ENCODE measurements around the gene MRPS18A. TPM values are rescaled to one million over a fixed set of nuclear protein-coding genes. Genes with fewer than 3 reads are reported as not detected.

The MRPS18A gene
- total and polyA plus RNA-seq, 2 donors (not counting 3 experiments of a cell fraction or from before 2014, with no cell fraction given), result 39.8 to 83.8 TPM

- no peak overlapping the region for H3K4me2 ChIP-seq (ENCODE audit: insufficient read depth, low read length)
- DNase-seq (ENCODE audit: low read depth, low spot score) (no peak), FAIRE-seq (no peak)
- intact Hi-C loops (cut with micrococcal nuclease), result no loop called here
- H3K27me3 ChIP-seq (ENCODE audit: control insufficient read depth in 2 of 2, insufficient read depth in 2 of 2, low read length in 2 of 2), result no peaks in the 10 kb centered on the region
- H3K9ac ChIP-seq (replicated peaks; ENCODE audit: extremely low read depth, insufficient read depth, low read length), result no peak overlapping the region
- ChIA-PET POLR2A (interaction anchor here (0.6 kb wide), 1 partner anchor 36 kb away, joined by 3 read pairs; no protein-coding TSS in a partner anchor), CTCF (interaction anchor here (1.0 kb wide), 1 partner anchor 14 kb away, joined by 3 read pairs; no protein-coding TSS in a partner anchor)
- BruUV-seq (replicated peaks), result no TSS peak
- H3K9me3 ChIP-seq (replicated peaks; ENCODE audit: control insufficient read depth, insufficient read depth, low read length), result no peaks in the 10 kb centered on the region
- TF ChIP-seq FOS (IDR thresholded peaks at IDR 0.05; ENCODE audit: borderline replicate concordance, insufficient read depth, low read length) (no peak), MYC (IDR thresholded peaks at IDR 0.05; ENCODE audit: low read depth, low read length) (no peak), POLR2A (IDR thresholded peaks at IDR 0.05; ENCODE audit: low read depth, low read length) (no peak), EZH2 (IDR thresholded peaks at IDR 0.05; ENCODE audit: borderline replicate concordance, low read depth, low read length, severe bottlenecking) (no peak)
- H3K9me1 ChIP-seq (replicated peaks; ENCODE audit: control insufficient read depth, extremely low read depth, insufficient read depth, low read length), result no peaks in the 10 kb centered on the region
- no peaks in the 10 kb centered on the region for H4K20me1 ChIP-seq (replicated peaks; ENCODE audit: control insufficient read depth, extremely low read depth, insufficient read depth, low read length)
- H2AFZ ChIP-seq (ENCODE audit: low read depth, low read length), result no peak overlapping the region
- H3K27ac ChIP-seq (ENCODE audit: insufficient read depth, low read depth, low read length), result no peak overlapping the region
- H3K4me3 ChIP-seq (replicated peaks in 1 of 3; ENCODE audit: insufficient read depth in 1 of 3, low read depth in 1 of 3, low read length in 3 of 3), result no peak overlapping the region
- peaks cover 13% of the 10 kb centered on the region for H3K4me1 ChIP-seq (ENCODE audit: control insufficient read depth, extremely low read depth, insufficient read depth, low read length)
- dilution Hi-C loops (cut with MboI; ENCODE audit: extremely low pct_ligation_motif_present, low sequenced_read_pairs), result no loop called here
- H3K36me3 ChIP-seq (ENCODE audit: control insufficient read depth in 2 of 2, extremely low read depth in 1 of 2, insufficient read depth in 2 of 2, low read length in 2 of 2), result peaks cover 16 to 45% of the 10 kb centered on the region in 2 experiments
- peaks cover 17% of the 10 kb centered on the region for H3K79me2 ChIP-seq (ENCODE audit: control insufficient read depth, insufficient read depth, low read length)
Measured at GRCh38 chr6:43622541-43622940, 65.0 kb downstream of the MRPS18A start.

GRCh38 chr6:43621836-43622180 is 65.8 kb downstream of the MRPS18A start:
- dilution Hi-C loops (cut with MboI; ENCODE audit: extremely low pct_ligation_motif_present, low sequenced_read_pairs) (no loop called here), intact Hi-C loops (cut with micrococcal nuclease) (no loop called here)
- Histone ChIP-seq H3K9ac (replicated peaks; ENCODE audit: extremely low read depth, insufficient read depth, low read length) (no peak overlapping the region), H3K9me3 (replicated peaks; ENCODE audit: control insufficient read depth, insufficient read depth, low read length) (no peaks in the 10 kb centered on the region), H3K27me3 (ENCODE audit: control insufficient read depth in 2 of 2, insufficient read depth in 2 of 2, low read length in 2 of 2) (no peaks in the 10 kb centered on the region), H3K27ac (ENCODE audit: insufficient read depth, low read depth, low read length) (no peak overlapping the region), H3K79me2 (ENCODE audit: control insufficient read depth, insufficient read depth, low read length) (peaks cover 11% of the 10 kb centered on the region), H3K4me3 (replicated peaks in 1 of 3; ENCODE audit: insufficient read depth in 1 of 3, low read depth in 1 of 3, low read length in 3 of 3) (no peak overlapping the region), H3K4me2 (ENCODE audit: insufficient read depth, low read length) (no peak overlapping the region), H4K20me1 (replicated peaks; ENCODE audit: control insufficient read depth, extremely low read depth, insufficient read depth, low read length) (no peaks in the 10 kb centered on the region), H3K9me1 (replicated peaks; ENCODE audit: control insufficient read depth, extremely low read depth, insufficient read depth, low read length) (no peaks in the 10 kb centered on the region), H3K36me3 (ENCODE audit: control insufficient read depth in 2 of 2, extremely low read depth in 1 of 2, insufficient read depth in 2 of 2, low read length in 2 of 2) (peaks cover 16 to 45% of the 10 kb centered on the region in 2 experiments), H3K4me1 (ENCODE audit: control insufficient read depth, extremely low read depth, insufficient read depth, low read length) (peaks cover 6% of the 10 kb centered on the region), H2AFZ (ENCODE audit: low read depth, low read length) (no peak overlapping the region)
- FAIRE-seq (no peak), DNase-seq (ENCODE audit: low read depth, low spot score) (no peak)
- CTCF ChIA-PET, result no interaction called here
- POLR2A ChIA-PET, result no interaction called here
- TF ChIP-seq JUN (IDR thresholded peaks at IDR 0.05; ENCODE audit: borderline replicate concordance, insufficient read depth, insufficient read length, low read depth) (no peak), MAX (IDR thresholded peaks at IDR 0.05; ENCODE audit: insufficient read depth, insufficient read length) (no peak), MYC (IDR thresholded peaks at IDR 0.05; ENCODE audit: low read depth, low read length) (no peak), POLR2AphosphoS5 (IDR thresholded peaks at IDR 0.05; ENCODE audit: insufficient read depth, low read depth, low read length) (no peak), EZH2 (IDR thresholded peaks at IDR 0.05; ENCODE audit: borderline replicate concordance, low read depth, low read length, severe bottlenecking) (no peak), POLR2A (IDR thresholded peaks at IDR 0.05; ENCODE audit: low read depth, low read length) (no peak), CTCF (IDR thresholded peaks at IDR 0.05; ENCODE audit: extremely low read depth in 1 of 2, insufficient read depth in 1 of 2, low read depth in 1 of 2, low read length in 2 of 2) (no peak), GATA2 (IDR thresholded peaks at IDR 0.05; ENCODE audit: insufficient read depth, insufficient read length, low read depth, low read length) (no peak), FOS (IDR thresholded peaks at IDR 0.05; ENCODE audit: borderline replicate concordance, insufficient read depth, low read length) (no peak)
- BruUV-seq (replicated peaks), result no TSS peak
